Measurements from ENCODE around the gene INPP5J. TPM values are rescaled to one million over a fixed set of nuclear protein-coding genes. Genes with fewer than 3 reads are reported as not detected.

INPP5J gene
- total RNA-seq, 4 donors from 2014 or later = 0.20 to 1.0 (median 0.67) TPM

- Histone ChIP-seq H3K4me1 (peaks cover 0 to 13% (median 0%) of the 10 kb centered on the region in 4 donors), H3K36me3 (no peaks in the 10 kb centered on the region), H3K9me3 (no peaks in the 10 kb centered on the region), H3K27ac (peak overlapping the region in 3 of 4 donors; percentile 33 to 80 (median 57)), H3K27me3 (no peaks in the 10 kb centered on the region), H3K4me3 (no peak overlapping the region)
- TF ChIP-seq POLR2A (IDR thresholded peaks at IDR 0.05) = no peak
- TF ChIP-seq EP300 (IDR thresholded peaks at IDR 0.05) = no peak
- TF ChIP-seq CTCF (IDR thresholded peaks at IDR 0.05) = no peak
- WGBS, 2 donors = 79% methylated on average over 1 of the region's 1 CpG
- DNase-seq (ENCODE audit: low spot score in 2 of 2) = no peak
Observed at GRCh38 chr22:31148488-31148887, 25.7 kb downstream of the INPP5J start.

- WGBS, 2 donors = 14 to 24% methylated on average over 5 of the region's 5 CpGs
- H3K9me3 ChIP-seq = no peaks in the 10 kb centered on the region
- peak in 1 of 2 donors; percentile 53 for DNase-seq (ENCODE audit: low spot score in 2 of 2)
- H3K27me3 ChIP-seq = no peaks in the 10 kb centered on the region
- peaks cover 0 to 13% (median 0%) of the 10 kb centered on the region in 4 donors for H3K4me1 ChIP-seq
- peak overlapping the region in 3 of 4 donors; percentile 33 to 80 (median 57) for H3K27ac ChIP-seq
- no peaks in the 10 kb centered on the region for H3K36me3 ChIP-seq
- TF ChIP-seq EP300 (IDR thresholded peaks at IDR 0.05) = peak in 1 of 2 donors; percentile 14
- TF ChIP-seq CTCF (IDR thresholded peaks at IDR 0.05) = peak; percentile 75 to 91 (median 90)
- no peak for TF ChIP-seq POLR2A (IDR thresholded peaks at IDR 0.05)
- H3K4me3 ChIP-seq = no peak overlapping the region
Observed at GRCh38 chr22:31148953-31149627, 26.3 kb downstream of the INPP5J start.

GRCh38 chr22:31150615-31151014 is 27.8 kb downstream of the INPP5J start:
- Histone ChIP-seq H3K27ac (no peak overlapping the region), H3K4me3 (no peak overlapping the region), H3K36me3 (no peaks in the 10 kb centered on the region), H3K27me3 (no peaks in the 10 kb centered on the region), H3K4me1 (peaks cover 0 to 25% (median 8%) of the 10 kb centered on the region in 4 donors), H3K9me3 (no peaks in the 10 kb centered on the region)
- WGBS, 2 donors = 78 to 83% methylated on average over 3 of the region's 3 CpGs
- no peak for DNase-seq (ENCODE audit: low spot score in 2 of 2)
- TF ChIP-seq CTCF (IDR thresholded peaks at IDR 0.05) = no peak
- no peak for TF ChIP-seq POLR2A (IDR thresholded peaks at IDR 0.05)
- TF ChIP-seq EP300 (IDR thresholded peaks at IDR 0.05) = no peak

- 85 to 93% methylated on average over 2 of the region's 2 CpGs for WGBS, 2 donors
- H3K9me3 ChIP-seq = no peaks in the 10 kb centered on the region
Observed at GRCh38 chr22:31151872-31152271, 29.1 kb downstream of the INPP5J start.

More at GRCh38 chr22:31151872-31152271, 29.1 kb downstream of the INPP5J start:
- Histone ChIP-seq H3K4me1 (peaks cover 0 to 31% (median 10%) of the 10 kb centered on the region in 4 donors), H3K4me3 (no peak overlapping the region), H3K27ac (no peak overlapping the region), H3K27me3 (no peaks in the 10 kb centered on the region), H3K36me3 (no peaks in the 10 kb centered on the region)
- no peak for DNase-seq (ENCODE audit: low spot score in 2 of 2)
- TF ChIP-seq CTCF (IDR thresholded peaks at IDR 0.05) (no peak), POLR2A (IDR thresholded peaks at IDR 0.05) (no peak), EP300 (IDR thresholded peaks at IDR 0.05) (no peak)

All from tibial nerve (tissue), 4 donors.